GM21360 (cell line): ENCODE measurements around the gene ZNF492.
"Not testable (repeated sequence)": the region's sequence is repeated elsewhere in the genome, so short reads cannot be mapped to it uniquely, and the experiment has no call there.

Source experiments
- ATAC-seq: cut with Tn5 transposase; IDR thresholded peaks from one replicate; pipeline ENCODE4 v1.9.1; 2021; ENCODE audit warnings: mild to moderate bottlenecking, moderate library complexity; ENCODE audit not compliant: unreplicated experiment

ZNF492 gene

DNA sequence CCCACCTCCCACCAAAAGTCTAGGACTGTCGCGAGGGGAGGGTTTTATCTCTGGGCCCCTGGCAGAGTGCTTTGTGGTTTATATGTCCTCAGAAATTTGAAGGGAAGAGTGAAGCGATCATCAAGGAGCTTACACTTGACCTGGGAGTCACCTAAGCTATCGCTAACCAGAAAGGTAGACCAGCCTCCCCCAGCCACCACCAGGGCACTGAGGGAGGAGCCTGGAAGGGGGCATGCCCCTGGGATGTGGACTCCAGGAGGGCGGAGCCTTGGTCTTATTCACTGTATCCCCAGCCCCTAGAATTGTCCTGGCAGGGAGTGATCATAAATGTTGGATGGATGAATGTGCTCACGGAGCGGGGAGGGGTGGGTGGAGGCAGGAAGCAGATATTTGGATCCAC lies 16.9 kb upstream of the ZNF492 start:
- ATAC-seq, result not testable (repeated sequence)

DNA sequence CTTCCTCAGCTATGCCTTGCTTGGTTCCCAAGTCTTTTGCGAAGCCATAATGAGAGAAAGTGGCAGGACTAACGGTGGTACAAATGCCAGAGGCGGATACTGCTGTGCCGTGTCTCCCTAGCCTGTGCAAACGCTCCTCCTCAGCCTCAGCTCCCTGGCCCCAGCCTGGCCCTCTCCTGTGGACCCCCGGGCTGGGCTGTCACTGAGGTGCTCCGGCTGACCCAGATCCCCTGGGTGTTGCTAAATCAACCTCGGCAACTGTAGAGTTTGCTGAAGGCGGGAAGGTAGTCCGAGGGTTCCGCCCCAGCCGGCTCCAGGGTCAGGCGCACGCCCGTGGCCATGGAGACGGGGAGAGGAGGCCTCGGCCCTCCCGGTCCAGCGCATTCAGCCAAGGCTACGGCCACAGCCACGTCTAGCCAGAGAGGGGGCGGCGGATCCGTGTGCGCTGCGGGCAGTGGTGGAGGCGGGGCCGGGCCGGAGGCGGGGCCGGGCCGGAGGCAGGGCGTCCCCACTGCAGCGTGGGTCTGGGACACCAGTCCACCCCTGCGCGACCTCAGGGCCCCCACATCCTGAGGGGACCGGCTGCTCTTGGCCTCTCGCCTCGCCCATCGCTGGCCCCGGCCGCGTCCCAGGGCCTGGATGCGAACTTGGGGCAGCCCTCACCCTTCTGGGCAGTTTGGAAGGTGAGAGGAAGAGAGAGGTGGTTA lies 16.4 kb upstream of the ZNF492 start:
- ATAC-seq, result no peak

- ATAC-seq, result no peak
Observed at GRCh38 chr19:22619371-22619770, 14.8 kb upstream of the ZNF492 start.

- ATAC-seq, result no peak
Observed at GRCh38 chr19:22619932-22620331, 14.2 kb upstream of the ZNF492 start.

- ATAC-seq, result no peak
Observed at GRCh38 chr19:22620401-22620800, 13.7 kb upstream of the ZNF492 start.

DNA sequence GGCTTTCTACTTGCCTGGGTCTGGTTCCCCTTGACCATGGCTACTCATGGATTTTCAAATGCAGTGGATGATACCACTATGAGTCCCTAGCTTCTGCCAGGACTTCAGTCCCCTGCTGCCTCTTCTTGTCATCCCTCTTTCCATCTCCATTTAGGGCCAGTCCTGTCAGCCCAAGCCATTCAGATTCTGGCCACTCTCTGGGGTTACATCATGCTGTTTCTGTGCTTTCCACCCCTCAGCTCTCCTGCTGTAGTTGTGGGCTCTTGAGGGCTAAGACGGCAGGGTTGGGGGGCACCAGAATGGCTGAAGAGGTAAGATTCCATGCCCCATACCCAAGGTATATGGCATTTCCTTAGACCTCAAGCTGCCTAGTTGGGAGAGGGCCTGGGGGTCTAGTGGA lies 13.2 kb upstream of the ZNF492 start:
- no peak for ATAC-seq

GRCh38 chr19:22622020-22622419 lies 12.1 kb upstream of the ZNF492 start:
- ATAC-seq, result no peak

GRCh38 chr19:22622901-22623840 lies 11.0 kb upstream of the ZNF492 start:
- ATAC-seq, result no peak

- no peak for ATAC-seq
Observed at GRCh38 chr19:22623841-22624221, 10.3 kb upstream of the ZNF492 start.

DNA sequence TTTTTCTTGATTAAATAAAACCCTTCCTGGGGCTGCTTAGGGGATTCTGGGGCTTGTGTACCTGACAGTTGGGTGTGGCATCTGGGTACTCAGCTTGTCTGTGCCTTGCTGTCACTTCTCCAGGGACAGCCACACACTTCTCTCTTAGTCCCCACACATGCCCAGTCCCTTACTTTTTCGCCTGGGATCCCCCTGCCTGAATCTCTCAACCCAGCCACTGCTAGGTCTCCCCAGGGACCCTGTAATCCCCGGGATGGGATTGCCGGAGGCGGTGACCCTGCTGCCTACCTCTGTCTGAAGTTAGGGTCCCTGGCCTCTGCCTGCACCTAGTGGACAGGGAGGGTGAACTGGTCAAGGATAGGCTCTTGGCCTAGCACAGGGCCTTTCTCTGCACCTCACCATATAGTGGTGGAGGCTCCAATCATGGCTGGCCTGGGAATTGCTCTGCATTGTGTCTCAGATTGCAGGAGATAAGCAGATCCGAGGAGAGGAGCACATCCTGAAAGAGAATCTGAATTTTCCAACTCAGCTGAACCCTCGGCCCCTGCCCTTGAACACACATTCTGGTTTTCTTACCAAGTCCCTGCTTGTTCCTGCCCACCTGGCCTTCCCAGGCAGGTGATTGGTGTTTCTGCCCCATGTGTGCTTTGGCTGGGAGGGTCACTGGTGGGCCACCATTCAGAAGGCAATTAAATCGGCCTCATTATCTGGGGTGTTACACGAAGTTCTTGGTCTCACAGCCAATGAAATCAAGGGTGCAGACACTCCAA lies 8.7 kb upstream of the ZNF492 start:
- ATAC-seq, result no peak

DNA sequence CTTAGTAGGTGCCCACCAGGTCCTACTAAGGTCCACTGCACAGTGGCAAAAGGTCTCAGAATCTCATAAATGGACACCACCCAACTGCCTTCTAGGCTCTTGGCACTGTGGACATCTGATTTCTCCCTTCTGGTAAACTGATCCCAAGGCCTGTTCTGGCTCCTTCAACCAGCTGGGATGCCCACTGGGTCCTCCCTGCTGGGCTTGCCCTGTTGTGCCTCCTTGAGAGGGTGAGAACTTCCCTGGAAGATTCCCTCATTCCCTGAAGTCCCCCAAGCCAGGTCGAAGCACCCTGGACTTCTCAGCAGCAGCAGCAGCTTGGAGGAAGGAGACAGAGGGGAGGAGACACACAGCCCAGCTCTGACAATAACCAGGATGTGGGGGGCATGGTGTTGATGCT lies 6.6 kb upstream of the ZNF492 start:
- no peak for ATAC-seq

- ATAC-seq, result no peak
Observed at GRCh38 chr19:22628401-22628800, 5.7 kb upstream of the ZNF492 start.

- peak; percentile 15 for ATAC-seq
Observed at GRCh38 chr19:22634450-22634827, 315 bp downstream of the ZNF492 start.

DNA sequence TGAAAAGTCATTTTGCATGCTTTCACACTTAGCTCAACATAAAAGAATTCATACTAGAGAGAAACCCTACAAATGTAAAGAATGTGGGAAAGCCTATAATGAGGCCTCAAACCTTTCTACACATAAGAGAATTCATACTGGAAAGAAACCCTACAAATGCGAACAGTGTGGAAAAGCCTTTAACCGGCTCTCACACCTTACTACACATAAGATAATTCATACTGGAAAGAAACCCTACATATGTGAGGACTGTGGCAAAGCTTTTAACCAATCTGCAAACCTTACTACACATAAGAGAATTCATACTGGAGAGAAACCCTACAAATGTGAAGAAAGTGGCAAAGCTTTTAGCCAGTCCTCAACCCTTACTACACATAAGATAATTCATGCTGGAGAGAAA lies 51.4 kb downstream of the ZNF492 start:
- not testable (repeated sequence) for ATAC-seq

DNA sequence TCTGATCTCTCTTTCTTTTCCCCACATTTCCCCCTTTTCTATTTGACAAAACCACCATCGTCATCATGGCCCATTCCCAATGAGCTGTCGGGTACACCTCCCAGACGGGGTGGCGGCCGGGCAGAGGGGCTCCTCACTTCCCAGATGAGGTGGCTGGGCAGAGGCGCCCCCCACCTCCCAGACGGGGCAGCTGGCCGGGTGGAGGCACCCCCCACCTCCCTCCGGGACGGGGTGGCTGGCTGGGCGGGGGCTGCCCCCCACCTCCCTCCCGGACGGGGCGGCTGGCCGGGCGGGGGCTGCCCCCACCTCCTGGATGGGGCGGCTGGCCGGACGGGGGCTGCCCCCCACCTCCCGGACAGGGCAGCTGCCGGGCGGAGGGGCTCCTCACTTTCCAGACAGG lies 68.5 kb downstream of the ZNF492 start:
- not testable (repeated sequence) for ATAC-seq

DNA sequence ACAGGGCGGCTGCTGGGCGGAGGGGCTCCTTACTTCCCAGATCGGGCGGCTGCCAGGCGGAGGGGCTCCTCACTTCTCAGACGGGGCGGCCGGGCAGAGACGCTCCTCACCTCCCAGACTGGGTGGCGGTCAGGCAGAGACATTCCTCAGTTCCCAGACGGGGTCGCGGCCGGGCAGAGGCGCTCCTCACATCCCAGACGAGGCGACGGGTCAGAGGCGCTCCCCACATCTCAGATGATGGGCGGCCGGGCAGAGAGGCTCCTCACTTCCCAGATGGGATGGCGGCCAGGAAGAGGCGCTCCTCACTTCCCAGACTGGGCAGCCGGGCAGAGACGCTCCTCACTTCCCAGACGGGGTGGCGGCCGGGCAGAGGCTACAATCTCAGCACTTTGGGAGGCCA lies 69.0 kb downstream of the ZNF492 start:
- not testable (repeated sequence) for ATAC-seq

GRCh38 chr19:22708983-22709382 lies 74.9 kb downstream of the ZNF492 start:
- no peak for ATAC-seq
